GOT3 (cell line): ENCODE results near the gene WNT8B.
A peak's percentile ranks its signal among the peaks of the same experiment; 100 is the strongest.

Experiments used
- DNase-seq: peaks from one replicate; lab custom pipeline; 2025; ENCODE audit warnings: mixed read lengths; lab: John Stamatoyannopoulos, UW

The WNT8B gene, protein sequence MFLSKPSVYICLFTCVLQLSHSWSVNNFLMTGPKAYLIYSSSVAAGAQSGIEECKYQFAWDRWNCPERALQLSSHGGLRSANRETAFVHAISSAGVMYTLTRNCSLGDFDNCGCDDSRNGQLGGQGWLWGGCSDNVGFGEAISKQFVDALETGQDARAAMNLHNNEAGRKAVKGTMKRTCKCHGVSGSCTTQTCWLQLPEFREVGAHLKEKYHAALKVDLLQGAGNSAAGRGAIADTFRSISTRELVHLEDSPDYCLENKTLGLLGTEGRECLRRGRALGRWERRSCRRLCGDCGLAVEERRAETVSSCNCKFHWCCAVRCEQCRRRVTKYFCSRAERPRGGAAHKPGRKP

DNA sequence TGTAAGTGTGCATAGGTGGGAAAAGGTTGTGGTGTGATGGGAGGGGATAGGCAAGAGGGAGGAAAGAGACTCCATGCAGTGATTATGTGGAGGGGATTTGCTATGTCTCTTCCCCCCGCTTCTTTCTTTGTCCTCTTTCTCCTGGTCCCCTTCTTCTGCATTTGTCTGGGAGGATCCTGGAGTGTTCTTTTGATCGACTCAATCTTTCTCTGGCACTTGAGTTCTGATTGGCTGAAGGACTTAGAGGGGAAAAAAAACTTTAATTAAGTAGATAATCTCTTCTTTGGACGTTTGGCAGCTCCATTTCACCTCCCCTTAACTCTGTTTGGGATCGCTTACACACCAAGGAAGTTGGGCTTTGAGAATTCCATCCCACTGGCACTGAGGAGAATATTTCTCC lies at the start of gene WNT8B:
Gene WNT8B (plus strand): TSS at position 301 of the 400 bp plus-strand sequence. CDS start 160 bp downstream, outside the sequence.
- no peak for DNase-seq

DNA sequence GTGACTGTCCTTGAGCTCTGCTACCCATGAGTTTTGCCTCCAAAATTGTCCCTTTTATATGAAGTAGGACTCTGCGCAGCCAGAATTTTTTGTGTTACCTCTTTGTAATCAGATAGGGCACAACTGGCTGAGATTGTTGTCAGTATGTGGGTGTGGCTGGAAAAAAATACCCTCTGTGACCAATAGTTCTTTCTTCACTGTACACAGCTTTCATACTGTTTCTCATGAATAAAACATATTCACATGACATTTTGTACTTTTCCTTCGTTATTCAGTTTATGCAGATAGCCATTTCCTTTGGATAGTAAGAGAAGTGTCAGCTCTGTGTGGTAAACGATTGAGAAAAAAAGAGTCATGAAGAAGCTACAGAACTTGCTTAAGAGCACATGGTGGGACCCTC lies 49.6 kb upstream of the WNT8B start:
- no peak for DNase-seq

DNA sequence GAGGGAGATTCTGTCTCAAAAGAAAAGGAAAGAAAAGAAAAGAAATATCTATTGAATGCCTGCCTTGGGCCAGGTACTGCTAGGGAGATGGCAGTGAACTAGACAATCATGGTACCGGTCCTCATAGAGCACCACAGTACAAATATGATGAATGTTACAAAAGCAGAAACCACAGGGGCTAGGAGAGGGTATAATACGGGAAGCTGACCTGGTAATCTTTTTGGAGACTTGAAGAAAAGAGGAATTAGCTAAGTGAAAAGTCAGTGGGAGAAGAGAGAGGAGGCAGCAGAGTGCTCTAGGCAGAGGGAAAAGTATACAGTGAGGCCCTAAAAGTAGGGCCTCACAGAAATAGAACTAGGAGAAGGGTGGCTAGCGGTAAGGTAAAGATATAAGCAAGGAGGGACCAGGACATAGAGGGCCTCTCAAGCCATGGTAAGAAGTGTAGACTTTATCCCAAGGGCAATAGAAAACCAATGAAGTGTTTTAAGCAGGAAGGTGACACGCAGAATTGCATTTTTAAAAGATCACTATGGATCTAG lies 42.8 kb upstream of the WNT8B start:
- no peak for DNase-seq

DNA sequence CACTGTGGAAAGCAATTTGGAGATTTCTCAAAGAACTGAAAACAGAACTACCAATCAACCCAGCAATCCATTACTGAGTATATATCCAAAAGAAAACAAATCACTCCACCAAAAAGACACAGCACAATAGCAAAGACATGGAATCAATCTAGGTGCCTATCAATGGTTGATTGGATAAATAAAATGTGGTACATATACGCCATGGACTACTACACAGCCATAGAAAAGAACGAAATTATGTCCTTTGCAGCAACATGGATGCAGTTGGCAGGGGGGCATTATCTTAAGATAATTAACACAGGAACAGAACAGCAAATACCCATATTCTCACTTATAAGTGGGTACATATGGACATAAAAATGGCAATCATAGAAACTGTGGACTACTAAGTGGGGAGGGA lies 35.4 kb upstream of the WNT8B start:
- no peak for DNase-seq

DNA sequence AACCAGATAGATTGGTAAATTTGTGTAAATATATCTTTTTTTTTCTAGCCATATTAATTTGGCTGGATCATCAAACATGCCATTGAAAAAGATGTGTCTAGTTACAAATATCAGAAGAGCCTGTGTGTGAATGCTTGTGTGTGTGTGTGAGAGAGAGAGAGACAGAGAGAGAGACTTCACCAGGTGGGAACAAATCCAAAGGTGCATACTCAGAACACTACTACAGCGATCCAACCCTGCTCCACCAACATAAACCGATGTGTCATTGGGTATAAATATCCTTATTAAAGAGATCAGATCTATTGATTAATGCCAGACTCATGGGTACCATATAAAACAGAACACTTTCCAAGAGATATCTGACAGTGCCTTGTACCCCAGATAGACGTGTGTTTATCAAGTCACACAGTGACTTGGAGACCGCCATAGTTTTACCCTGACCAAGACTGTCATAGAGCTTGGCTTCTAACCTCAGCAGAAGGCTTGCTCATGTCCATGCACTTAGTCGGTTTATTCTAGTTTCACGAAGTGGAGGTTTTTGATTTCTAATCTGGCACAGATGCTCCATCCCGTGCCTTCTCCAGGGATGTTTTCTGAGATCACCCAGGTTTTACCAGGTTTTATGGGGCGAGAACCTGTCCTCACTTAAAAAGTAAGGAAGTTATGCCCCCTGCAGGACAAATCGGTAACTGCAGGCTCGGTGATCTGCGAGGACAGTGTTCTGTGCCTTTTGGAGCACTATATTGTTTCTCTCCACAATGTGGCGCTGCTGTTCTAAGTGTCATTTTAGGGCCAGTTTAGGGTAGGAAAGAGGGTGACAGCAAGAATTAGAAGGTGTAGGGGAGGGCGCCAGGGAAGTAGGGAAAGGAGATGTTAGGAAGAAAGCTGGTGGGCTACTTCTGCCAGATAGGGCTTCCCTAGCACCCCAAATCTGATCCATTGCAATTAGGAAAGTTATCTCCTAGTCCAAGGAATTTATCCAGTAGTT lies 29.3 kb upstream of the WNT8B start:
- DNase-seq, result peak; percentile 39

DNA sequence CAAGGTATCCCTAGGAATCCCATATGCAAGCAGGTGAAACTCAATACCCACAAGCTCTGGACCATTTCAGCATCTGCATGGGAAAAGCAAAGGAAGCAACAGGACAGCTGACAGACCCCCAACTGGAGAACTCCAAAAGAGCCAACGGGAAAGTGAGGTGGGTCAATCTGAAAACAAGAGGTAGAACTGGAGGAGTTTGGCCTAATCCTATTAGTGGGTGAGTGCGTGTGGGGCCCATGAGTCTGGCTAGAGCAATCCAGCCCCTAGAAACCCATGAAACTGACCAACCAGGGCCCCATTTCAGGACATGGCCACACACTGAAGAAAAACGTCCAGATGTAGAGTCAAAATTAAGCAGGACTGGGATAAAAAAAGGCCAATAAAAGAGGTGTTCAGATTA lies 26.6 kb upstream of the WNT8B start:
- DNase-seq, result no peak

DNA sequence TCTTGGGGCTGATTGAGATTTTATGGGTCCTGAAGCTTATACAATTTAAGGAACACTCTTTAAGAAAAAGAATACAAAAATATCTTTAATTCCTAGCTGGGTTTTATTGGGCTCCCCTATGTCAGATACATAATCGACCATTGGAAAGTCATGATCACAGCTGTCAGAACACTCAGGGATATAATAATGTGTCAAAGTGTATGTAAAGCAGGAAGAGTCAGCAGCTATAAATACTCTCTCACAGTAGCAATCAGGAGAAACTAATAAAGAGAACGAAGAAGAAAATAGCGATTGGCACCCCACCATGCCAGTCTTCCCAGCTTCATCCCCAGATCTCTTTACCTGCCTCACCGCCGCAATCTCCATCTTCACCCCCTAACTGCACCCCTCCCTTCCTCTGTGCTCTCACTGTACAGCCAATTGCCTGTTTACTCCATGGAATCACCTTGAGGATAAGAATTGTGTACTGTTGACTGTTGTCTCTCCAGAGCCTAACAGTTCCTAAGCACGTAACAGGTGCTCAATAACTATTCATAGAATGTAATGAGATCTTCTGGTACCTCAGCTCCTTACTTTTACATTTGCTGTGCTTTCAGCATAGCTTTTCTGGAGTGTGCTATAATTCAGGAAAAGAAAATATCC lies 24.0 kb upstream of the WNT8B start:
- DNase-seq, result no peak

DNA sequence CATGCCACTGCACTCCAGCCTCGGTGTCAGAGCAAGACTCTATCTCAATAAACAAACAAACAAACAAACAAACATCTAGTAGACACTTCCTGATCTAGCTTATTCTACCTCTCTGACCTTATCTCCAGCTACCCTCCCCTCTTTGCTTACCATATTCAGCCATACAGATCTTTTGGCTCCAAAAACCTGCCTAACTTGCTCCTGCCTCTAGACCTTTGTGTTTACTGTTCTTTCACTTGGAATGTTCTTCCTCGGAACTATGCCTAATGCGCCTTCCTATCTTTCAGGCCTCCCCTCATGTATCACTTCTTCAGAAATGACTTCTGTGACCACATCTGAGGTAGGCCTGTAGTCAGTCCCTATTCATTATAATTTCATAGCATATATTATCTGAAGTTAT lies 20.3 kb upstream of the WNT8B start:
- no peak for DNase-seq

DNA sequence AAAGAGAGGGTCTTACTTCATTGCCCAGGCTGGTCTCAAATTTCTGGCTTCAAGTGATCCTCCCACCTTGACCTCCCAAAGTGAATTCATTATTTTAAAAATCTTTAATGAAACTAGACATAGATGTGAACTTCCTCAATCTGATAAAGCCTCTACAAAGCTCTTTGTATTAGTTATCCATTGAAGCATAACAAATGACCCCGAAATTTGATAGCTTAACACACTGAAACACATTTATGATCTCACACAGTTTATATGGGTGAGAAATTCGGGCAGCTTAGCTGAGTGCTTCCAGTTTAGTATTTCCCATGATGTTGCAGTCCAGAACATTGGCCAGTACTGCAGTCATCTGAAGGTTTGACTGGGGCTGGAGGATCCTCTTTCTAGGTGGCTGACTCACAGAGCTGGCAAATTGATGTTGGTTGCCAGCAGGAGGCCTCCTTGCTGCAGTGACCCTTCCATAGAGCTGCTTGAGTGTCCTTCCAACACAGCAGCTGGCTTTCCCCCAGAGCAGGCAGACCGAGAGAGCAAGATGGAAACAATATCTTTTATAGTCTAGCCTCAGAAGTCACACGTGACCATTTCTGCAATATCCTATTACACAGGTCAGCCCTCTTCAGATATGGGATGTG lies 16.6 kb upstream of the WNT8B start:
- DNase-seq, result no peak

DNA sequence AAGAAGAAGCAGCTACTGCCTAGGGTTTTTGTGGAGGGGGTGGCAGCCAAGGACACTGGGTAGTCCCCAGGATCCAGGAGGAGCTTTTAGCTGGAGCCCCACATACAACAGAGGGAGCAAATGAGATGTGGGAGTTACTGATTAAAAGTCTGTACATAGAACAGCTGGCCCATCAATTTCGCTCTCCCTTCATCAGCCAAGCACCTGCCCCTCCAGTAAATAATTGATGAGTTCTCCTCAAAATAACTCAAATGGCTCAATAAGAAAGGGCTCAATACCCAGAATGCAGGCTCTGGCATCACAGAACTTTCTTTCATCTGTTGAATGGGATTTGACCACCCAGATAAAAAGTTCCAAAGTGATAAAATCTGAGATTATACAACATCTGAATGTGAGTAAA lies 15.1 kb upstream of the WNT8B start:
- DNase-seq, result no peak

DNA sequence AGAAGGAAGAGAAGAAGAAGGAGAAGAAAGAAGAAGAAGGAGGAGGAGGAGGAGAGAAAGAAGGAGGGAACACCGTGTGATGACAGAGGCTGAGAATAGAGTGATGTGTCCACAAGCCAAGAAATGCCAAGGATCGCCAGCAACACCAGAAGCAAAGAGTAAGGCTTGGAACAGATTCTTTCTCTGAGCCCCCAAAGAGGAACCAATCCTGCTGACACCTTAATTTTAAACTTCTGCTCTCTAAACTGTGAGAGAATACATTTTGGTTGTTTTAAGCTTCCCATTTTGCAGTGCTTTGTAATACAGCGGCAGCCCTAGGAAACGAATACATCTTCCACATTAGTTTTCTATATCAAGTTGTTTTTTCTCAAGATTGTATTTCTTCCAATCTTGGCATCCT lies 13.9 kb upstream of the WNT8B start:
- DNase-seq, result no peak

DNA sequence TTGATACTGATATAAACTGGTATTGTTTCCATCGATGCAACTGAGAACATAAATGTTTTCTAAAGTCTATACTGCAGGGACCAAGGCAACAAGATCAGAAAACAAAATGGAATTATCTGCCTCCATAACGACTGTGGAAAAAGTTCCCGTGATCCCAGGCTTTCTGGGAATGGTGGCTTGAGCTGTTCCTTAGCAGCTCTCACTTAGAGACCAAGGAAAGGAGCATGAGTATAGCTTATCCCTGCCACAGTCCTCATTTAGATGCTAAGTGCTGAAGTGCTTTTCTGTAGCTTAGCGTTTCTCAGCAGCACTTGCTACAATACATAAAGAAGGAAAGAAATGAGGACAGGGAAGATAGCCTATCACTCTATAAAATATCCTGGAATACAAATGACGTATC lies 5.5 kb downstream of the WNT8B start:
- DNase-seq, result no peak

DNA sequence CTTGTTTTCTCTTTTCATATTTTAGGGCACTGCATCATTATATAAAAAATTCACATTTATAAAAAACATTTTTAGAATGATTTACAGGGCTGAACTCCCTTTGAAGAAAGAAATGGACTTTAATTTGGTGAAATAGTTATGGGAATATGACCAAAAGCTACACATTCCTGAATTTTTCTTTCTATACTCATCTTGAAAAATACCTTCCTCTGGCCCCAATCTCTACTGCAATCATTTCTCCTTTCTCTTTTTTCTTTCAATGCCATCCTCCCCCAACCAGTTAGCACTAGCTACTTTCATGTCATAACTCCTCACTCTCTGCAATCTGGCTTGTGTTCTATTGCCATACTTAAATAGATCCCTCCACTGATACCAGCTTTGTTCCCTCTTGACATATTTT lies 6.2 kb downstream of the WNT8B start:
- DNase-seq, result no peak

DNA sequence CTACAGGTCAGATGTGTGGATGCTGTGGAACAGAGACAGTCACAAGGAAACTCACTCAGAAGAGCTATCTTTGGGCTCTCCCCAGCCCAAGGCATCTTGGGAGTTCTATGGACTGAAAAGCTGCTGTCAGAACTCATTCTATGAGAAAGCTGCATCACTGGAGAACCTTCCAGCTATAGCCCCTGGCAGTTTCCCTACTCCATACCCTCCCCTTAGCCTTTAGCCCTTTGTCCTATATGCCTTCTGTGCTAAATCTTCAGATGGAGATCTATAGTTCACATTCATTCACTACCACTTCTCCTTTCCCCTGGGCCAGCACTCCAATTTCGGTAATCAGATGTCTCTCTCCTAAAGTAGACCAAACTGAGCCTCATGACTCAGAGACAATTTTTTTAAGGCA lies 6.9 kb downstream of the WNT8B start:
- no peak for DNase-seq

DNA sequence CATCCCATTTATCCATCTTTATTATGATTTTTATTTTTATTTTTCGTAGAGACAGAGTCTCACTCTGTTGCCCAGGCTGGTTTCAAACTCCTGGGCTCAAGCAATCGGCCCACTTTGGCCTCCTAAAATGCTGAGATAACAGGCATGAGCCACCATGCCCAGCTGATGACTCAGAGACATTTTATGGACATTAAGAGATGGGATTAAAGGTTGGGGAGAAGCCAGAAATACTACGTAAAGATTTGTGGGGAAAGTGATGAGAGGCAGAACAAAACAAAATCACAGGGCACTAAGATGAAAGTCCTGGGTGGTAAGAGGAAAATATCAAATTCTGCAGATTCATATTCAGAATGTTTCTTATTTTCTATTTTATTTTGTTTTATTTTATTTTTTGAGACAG lies 7.6 kb downstream of the WNT8B start:
- no peak for DNase-seq

DNA sequence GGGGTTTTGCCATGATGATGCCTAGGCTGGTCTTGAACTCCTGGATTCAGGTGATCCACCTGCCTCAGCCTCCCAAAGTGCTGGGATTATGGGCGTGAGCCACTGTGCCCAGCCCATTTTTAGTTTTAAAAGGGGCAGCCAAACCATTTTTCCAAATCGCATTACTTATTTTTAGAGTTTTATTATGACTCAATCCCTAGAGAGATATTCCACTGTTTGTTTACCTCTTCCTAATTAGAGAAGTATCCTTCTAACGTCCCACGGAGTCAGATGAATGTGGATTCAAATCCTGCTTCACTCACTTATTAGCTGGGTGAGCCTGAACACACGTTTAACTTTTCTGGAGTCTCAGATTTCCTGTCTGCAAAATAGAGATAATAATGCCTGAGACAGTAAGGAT lies 15.2 kb downstream of the WNT8B start:
- DNase-seq, result no peak

DNA sequence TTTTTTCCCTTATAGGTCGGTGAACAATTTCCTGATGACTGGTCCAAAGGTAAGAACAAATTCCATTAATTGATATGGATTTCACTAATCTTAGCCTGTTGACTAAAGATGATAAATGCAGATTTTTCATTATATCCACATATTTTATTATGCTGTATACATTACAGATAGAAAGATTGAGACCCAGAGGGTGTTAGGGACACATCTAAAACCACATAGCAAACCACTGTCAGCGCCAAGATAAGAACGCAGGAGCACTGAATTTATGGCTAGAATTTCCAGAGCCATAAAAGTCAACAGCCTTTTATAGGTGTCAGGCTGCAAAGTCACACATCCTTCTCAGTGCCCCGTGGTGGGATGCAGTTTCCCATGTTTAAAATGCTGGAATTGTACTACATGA lies 16.2 kb downstream of the WNT8B start:
- DNase-seq, result no peak

DNA sequence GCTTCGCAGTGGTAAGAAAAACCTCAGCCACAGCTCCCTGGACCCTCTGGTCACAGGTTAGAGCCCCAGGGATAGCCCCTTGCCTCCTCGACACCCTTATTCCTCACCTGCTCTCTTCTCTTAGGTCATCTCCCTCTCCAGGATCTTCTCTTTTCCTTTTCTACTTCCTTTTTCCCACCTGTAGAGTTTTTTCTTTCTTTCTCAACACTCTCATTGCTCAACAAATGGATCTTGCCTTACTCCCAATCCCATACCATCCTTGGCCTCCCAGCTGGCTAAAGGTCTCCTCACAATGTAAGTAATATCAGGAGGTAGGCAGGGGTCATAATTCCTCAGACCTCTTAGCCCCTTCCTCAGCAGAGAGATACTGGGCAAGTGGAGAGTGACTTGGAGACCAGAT lies 17.2 kb downstream of the WNT8B start:
- no peak for DNase-seq

DNA sequence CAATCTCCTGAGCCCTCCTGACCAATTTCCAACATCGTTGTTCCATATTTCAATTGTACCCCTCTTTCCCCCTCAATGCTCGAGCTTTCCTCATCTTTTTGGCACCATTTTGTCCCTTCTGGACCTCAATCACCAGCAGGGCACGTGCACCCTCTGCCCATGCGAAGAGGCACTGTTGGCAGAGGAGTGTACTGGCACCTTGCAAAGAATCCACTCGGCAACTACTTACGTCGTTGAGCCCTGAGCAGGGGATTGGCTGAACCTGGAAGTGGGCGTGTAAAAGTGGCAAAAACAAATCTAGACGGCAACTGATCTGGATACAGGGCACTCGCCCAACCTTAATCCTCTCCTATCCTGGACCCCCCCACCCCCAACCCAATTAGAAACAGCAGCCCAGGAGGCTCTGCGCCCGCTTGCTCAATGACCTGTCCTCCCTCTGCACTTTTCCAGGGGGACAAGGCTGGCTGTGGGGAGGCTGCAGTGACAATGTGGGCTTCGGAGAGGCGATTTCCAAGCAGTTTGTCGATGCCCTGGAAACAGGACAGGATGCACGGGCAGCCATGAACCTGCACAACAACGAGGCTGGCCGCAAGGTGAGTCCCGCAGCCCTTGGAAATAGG lies 18.8 kb downstream of the WNT8B start:
- DNase-seq, result peak; percentile 75

DNA sequence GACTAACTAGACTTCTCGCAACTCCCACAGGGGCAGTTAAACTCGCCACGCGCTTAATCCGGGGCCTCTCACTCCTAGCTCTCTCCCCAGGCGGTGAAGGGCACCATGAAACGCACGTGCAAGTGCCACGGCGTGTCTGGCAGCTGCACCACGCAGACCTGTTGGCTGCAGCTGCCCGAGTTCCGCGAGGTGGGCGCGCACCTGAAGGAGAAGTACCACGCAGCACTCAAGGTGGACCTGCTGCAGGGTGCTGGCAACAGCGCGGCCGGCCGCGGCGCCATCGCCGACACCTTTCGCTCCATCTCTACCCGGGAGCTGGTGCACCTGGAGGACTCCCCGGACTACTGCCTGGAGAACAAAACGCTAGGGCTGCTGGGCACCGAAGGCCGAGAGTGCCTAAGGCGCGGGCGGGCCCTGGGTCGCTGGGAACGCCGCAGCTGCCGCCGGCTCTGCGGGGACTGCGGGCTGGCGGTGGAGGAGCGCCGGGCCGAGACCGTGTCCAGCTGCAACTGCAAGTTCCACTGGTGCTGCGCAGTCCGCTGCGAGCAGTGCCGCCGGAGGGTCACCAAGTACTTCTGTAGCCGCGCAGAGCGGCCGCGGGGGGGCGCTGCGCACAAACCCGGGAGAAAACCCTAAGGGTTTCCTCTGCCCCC lies 19.5 kb downstream of the WNT8B start:
- DNase-seq, result no peak

DNA sequence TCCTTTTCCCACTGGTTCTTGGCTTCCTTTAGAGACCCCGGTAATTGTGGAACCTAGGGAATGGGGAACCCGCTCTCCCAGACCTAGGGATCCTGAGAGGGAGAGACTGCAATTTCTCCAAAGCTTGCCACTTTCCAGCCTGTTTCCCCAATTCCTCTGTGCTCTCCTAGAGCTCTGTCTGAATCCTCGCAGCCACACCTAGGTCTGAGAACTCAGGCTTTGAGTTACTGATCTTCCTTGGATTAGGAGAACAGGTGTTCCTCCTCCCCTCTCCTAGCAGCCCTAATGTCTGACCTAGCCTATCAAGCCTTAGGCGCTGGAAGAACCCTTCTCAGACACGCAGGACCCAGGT lies 20.0 kb downstream of the WNT8B start:
- DNase-seq, result no peak
